Neural progenitor cell (in vitro differentiated cells): Measurements from ENCODE around the gene ZRANB3.

Source experiments
- EZH2phosphoT487 ChIP-seq: fragments of 200-600 bp; sonication (generic); IDR thresholded peaks from 2 replicates; pipeline ENCODE4 v1.6.1; 2017; ENCODE audit warnings: antibody characterized with exemption
- TF ChIP-seq, protein P1 (sequence below): fragments of 200-600 bp; sonication (generic); IDR thresholded peaks from 2 replicates; pipeline ENCODE4 v1.5.1; 2017; ENCODE audit warnings: antibody characterized with exemption, mild to moderate bottlenecking

GRCh38 chr2:135424849-135425248 lies 106.2 kb downstream of the ZRANB3 start:
- TF ChIP-seq, protein P1, sequence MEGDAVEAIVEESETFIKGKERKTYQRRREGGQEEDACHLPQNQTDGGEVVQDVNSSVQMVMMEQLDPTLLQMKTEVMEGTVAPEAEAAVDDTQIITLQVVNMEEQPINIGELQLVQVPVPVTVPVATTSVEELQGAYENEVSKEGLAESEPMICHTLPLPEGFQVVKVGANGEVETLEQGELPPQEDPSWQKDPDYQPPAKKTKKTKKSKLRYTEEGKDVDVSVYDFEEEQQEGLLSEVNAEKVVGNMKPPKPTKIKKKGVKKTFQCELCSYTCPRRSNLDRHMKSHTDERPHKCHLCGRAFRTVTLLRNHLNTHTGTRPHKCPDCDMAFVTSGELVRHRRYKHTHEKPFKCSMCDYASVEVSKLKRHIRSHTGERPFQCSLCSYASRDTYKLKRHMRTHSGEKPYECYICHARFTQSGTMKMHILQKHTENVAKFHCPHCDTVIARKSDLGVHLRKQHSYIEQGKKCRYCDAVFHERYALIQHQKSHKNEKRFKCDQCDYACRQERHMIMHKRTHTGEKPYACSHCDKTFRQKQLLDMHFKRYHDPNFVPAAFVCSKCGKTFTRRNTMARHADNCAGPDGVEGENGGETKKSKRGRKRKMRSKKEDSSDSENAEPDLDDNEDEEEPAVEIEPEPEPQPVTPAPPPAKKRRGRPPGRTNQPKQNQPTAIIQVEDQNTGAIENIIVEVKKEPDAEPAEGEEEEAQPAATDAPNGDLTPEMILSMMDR, result no peak
- no peak for TF ChIP-seq EZH2phosphoT487
